GM12891 (cell line): ENCODE data around the gene MARVELD2.

Experiments used
- PAX5 ChIP-seq: IDR thresholded peaks from 2 replicates; pipeline ENCODE4 v1.6.1; 2011; ENCODE audit warnings: low read length, moderate library complexity, mild to moderate bottlenecking; ENCODE audit not compliant: insufficient read depth, severe bottlenecking
- POLR2A ChIP-seq: IDR thresholded peaks from 2 replicates; pipeline ENCODE4 v1.6.1; 2011; ENCODE audit warnings: low read depth, low read length, control low read depth
- POLR2AphosphoS5 ChIP-seq: IDR thresholded peaks from 2 replicates; pipeline ENCODE4 v1.6.1; 2011; ENCODE audit warnings: low read depth, low read length, control low read depth
- POU2F2 ChIP-seq: IDR thresholded peaks from 2 replicates; pipeline ENCODE4 v1.6.1; 2011; ENCODE audit warnings: low read depth, mild to moderate bottlenecking, control low read depth, low read length, moderate library complexity
- SPI1 ChIP-seq: IDR thresholded peaks from 2 replicates; pipeline ENCODE4 v1.6.1; 2011; ENCODE audit warnings: low read depth, low read length, control low read depth
- TAF1 ChIP-seq: IDR thresholded peaks from 2 replicates; pipeline ENCODE4 v1.6.1; 2011; ENCODE audit warnings: low read depth, low read length, control low read depth

DNA sequence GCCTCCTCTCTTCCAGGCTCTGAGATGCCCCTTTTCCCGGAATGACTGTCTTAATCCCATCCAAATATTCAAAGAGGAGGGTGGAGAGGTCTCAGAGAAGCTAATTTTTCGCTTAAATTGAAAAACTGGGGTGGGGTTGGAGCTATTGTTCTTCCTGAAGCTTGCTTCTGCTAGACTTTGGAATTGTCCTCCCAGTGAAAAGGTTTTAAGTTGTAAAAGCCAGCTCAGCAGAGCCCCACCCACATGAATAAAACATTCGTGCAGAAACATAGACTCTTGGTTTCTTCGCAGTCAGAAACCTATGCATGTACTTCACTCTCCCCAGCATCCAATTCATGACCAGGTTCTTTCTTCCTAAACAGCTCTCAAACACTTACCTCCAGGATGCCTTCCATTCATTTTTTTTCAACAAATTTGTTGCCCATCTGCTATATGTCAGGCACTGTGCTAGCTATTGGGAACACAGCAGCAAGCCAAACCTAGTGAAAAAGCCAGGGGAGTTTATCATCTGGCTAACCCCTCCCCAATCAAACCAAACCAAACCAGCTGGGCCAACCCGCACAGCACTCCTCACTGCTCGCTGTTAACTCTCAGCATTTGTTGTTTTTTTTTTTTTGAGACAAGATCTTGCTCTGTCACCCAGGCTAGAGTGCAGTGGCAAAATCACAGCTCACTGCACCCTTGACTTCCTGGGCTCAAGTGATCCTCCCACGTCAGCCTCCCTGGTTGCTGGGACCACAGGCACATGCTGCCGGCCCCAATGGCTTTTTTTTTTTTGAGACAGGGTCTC, 39.7 kb downstream of the MARVELD2 start:
- TF ChIP-seq TAF1 (no peak), POLR2A (no peak), SPI1 (no peak), POLR2AphosphoS5 (no peak), POU2F2 (no peak), PAX5 (no peak)
